NB4 (cell line): ENCODE data around the gene ADAMTS5.

Source experiments
- DNase-seq: peaks from one replicate; pipeline ENCODE4 v3.0.0; 2010; ENCODE audit warnings: low read depth
- H3K4me3 ChIP-seq: one replicate; pipeline ENCODE4 v1.5.1; 2011; ENCODE audit warnings: mild to moderate bottlenecking, low read depth, low read length, moderate library complexity
- CTCF ChIP-seq: IDR thresholded peaks from one replicate; pipeline ENCODE4 v1.5.1; 2012; ENCODE audit warnings: low read depth, low read length
- MAX ChIP-seq: IDR thresholded peaks from 2 replicates; pipeline ENCODE4 v1.6.1; 2011; ENCODE audit warnings: low read depth, low read length
- MYC ChIP-seq: IDR thresholded peaks from 2 replicates; pipeline ENCODE4 v1.6.1; 2011; ENCODE audit warnings: low read depth, low read length
- POLR2A ChIP-seq: IDR thresholded peaks from 2 replicates; pipeline ENCODE4 v1.6.1; 2011; ENCODE audit warnings: mild to moderate bottlenecking; ENCODE audit not compliant: insufficient read length; ENCODE audit errors: extremely low read depth

The ADAMTS5 gene

GRCh38 chr21:26954662-26955121, 12.2 kb downstream of the ADAMTS5 start:
- no peak overlapping the region for H3K4me3 ChIP-seq
- TF ChIP-seq CTCF: no peak
- no peak for DNase-seq

- no peak overlapping the region for H3K4me3 ChIP-seq
- no peak for TF ChIP-seq CTCF
- DNase-seq: no peak
Observed at GRCh38 chr21:26952374-26953066, 14.4 kb downstream of the ADAMTS5 start.

- H3K4me3 ChIP-seq: no peak overlapping the region
- DNase-seq: no peak
- TF ChIP-seq MAX (no peak), MYC (no peak), POLR2A (no peak), CTCF (no peak)
Observed at GRCh38 chr21:26949830-26950229, 17.1 kb downstream of the ADAMTS5 start.

GRCh38 chr21:26948194-26948593, 18.7 kb downstream of the ADAMTS5 start:
- DNase-seq: no peak
- H3K4me3 ChIP-seq: no peak overlapping the region
- no peak for TF ChIP-seq CTCF
- no peak for TF ChIP-seq POLR2A
- TF ChIP-seq MYC: no peak
- TF ChIP-seq MAX: no peak

- DNase-seq: no peak
- no peak overlapping the region for H3K4me3 ChIP-seq
- no peak for TF ChIP-seq MAX
- no peak for TF ChIP-seq CTCF
- no peak for TF ChIP-seq POLR2A
- no peak for TF ChIP-seq MYC
Observed at GRCh38 chr21:26946744-26947446, 20.0 kb downstream of the ADAMTS5 start.
